HepG2 (cell line): Measurements from ENCODE around the gene MLF1. TPM values are rescaled to one million over a fixed set of nuclear protein-coding genes. Genes with fewer than 3 reads are reported as not detected.
A peak's percentile ranks its signal among the peaks of the same experiment; 100 is the strongest.

Experiments
- DZIP1 ChIP-seq: sonication (generic); formaldehyde crosslinking; IDR thresholded peaks from 2 replicates; pipeline ENCODE4 v1.5.0; 2020; ENCODE audit warnings: mild to moderate bottlenecking, missing genetic modification reagents
- KAT7 ChIP-seq: IDR thresholded peaks from 2 replicates; pipeline ENCODE4 v1.6.1; 2018; ENCODE audit warnings: borderline replicate concordance, missing compliant biosample characterization
- SALL2 ChIP-seq: sonication (generic); formaldehyde crosslinking; IDR thresholded peaks from 2 replicates; pipeline ENCODE4 v1.8.1; 2023; ENCODE audit warnings: mild to moderate bottlenecking, missing genetic modification reagents, inconsistent platforms
- STAG1 ChIP-seq: sonication (generic); formaldehyde crosslinking; IDR thresholded peaks from 2 replicates; pipeline ENCODE4 v1.4.0; 2020; ENCODE audit warnings: missing genetic modification reagents
- TAF15 ChIP-seq: fragments of 200-400 bp; formaldehyde crosslinking; IDR thresholded peaks from one replicate; pipeline ENCODE4 v1.6.1; 2018; ENCODE audit warnings: mild to moderate bottlenecking, low read depth, low read length; ENCODE audit not compliant: poor library complexity, severe bottlenecking
- THRA ChIP-seq: sonication (generic); formaldehyde crosslinking; IDR thresholded peaks from 2 replicates; pipeline ENCODE4 v1.4.0; 2020; ENCODE audit warnings: missing genetic modification reagents, borderline replicate concordance
- TP53 ChIP-seq: sonication (generic); formaldehyde crosslinking; conservative IDR thresholded peaks from 2 replicates; pipeline ENCODE4 v1.4.0; 2020; ENCODE audit warnings: missing genetic modification reagents
- ZNF350 ChIP-seq: sonication (generic); formaldehyde crosslinking; IDR thresholded peaks from 2 replicates; pipeline ENCODE4 v1.4.0; 2020; ENCODE audit warnings: mild to moderate bottlenecking, low read depth, missing genetic modification reagents, borderline replicate concordance
- ZNF367 ChIP-seq: sonication (generic); formaldehyde crosslinking; IDR thresholded peaks from 2 replicates; pipeline ENCODE4 v1.4.0; 2020; ENCODE audit warnings: missing genetic modification reagents, borderline replicate concordance
- ZNF407 ChIP-seq: sonication (generic); formaldehyde crosslinking; IDR thresholded peaks from one replicate; pipeline ENCODE4 v1.5.1; 2020; ENCODE audit warnings: mild to moderate bottlenecking, missing genetic modification reagents; ENCODE audit errors: not compliant biosample characterization
- ZNF674 ChIP-seq: sonication (generic); formaldehyde crosslinking; IDR thresholded peaks from 2 replicates; pipeline ENCODE4 v1.5.0; 2020; ENCODE audit warnings: low read depth, mild to moderate bottlenecking, missing genetic modification reagents
- ZNF710 ChIP-seq: sonication (generic); formaldehyde crosslinking; IDR thresholded peaks from 2 replicates; pipeline ENCODE4 v1.5.0; 2020; ENCODE audit warnings: mild to moderate bottlenecking, missing genetic modification reagents, borderline replicate concordance
- ZNF788 ChIP-seq: sonication (generic); formaldehyde crosslinking; IDR thresholded peaks from 2 replicates; pipeline ENCODE4 v1.5.0; 2020; ENCODE audit warnings: mild to moderate bottlenecking, missing genetic modification reagents, borderline replicate concordance
- polyA plus RNA-seq, 8 experiments: library from polyadenylated mRNA; depleted of rRNA in 3 of 8; stranded (reverse) in 7 of 8; unstranded in 1 of 8; fragments of >200 nt; fragmentation: Illumina TruSeq in 4 of 8; extraction: Trizol in 4 of 8; gene quantifications; 2 replicates each; pipeline versions ENCODE4 v1.2.1 to v1.2.3, GENCODE V29; 2011 to 2016; ENCODE audit warnings: low read depth in 4 of 8, missing spikeins in 1 of 8, mixed read lengths in 1 of 8; ENCODE audit not compliant: insufficient read depth in 1 of 8
- total RNA-seq, 5 experiments: library from RNA; depleted of rRNA; stranded (reverse); fragments of >200 nt; fragmentation: Illumina TruSeq; extraction: Trizol; gene quantifications; 2 replicates each; pipeline ENCODE4 v1.2.3, GENCODE V29; 2016; ENCODE audit warnings: low read depth in 1 of 5

MLF1 gene
- total and polyA plus RNA-seq, 2 of the 13 experiments (the other 11 are each of a cell fraction or from before 2014, with no cell fraction given) = 0.88 to 1.0 TPM

GRCh38 chr3:158644345-158644908 is 73.4 kb downstream of the MLF1 start, which contains the start of gene GFM1 (continued):
- TF ChIP-seq DZIP1 (CRISPR knock-in tag) (no peak), ZNF407 (peak; percentile 58), STAG1 (CRISPR knock-in tag) (peak; percentile 45), TAF15 (peak; percentile 44), THRA (CRISPR knock-in tag) (peak; percentile 34; the same call in 1 of the 2 replicates), SALL2 (CRISPR knock-in tag) (peak; percentile 88), ZNF710 (CRISPR knock-in tag) (peak; percentile 97), ZNF367 (CRISPR knock-in tag) (no peak), TP53 (CRISPR knock-in tag) (peak; percentile 76; the same call in 1 of the 2 replicates), ZNF674 (CRISPR knock-in tag) (no peak), KAT7 (peak; percentile 88; the same call in 1 of the 2 replicates), ZNF350 (CRISPR knock-in tag) (peak; percentile 91; the same call in 1 of the 2 replicates), ZNF788 (peak; percentile 80; the same call in 1 of the 2 replicates)
